K562 (cell line): ENCODE results near the gene TLR6. TPM values are rescaled to one million over a fixed set of nuclear protein-coding genes. Genes with fewer than 3 reads are reported as not detected.

Experiments used
- ATAC-seq: fragments of 200-7000 bp; cut with Tn5 transposase; 3 replicates; pipeline ENCODE4 v1.9.1; 2020; ENCODE audit warnings: moderate library complexity
- BruUV-seq: library from RNA; stranded (reverse); fragments of 400-500 nt; replicated peaks from 2 replicates; lab custom pipeline; 2021; lab: Mats Ljungman, UMichigan
- CTCF ChIA-PET: fragments of 300-600 bp; formaldehyde crosslinking; extraction: SDS; loops from one replicate; lab custom pipeline; 2021; ENCODE audit warnings: low intra/inter-chr PET ratio; lab: Yijun Ruan, JAX
- POLR2A ChIA-PET: fragments of 300-600, 350-650 bp; sonication (Branson Sonifier 250); formaldehyde crosslinking; extraction: SDS; loops from one replicate; lab custom pipeline; 2021; ENCODE audit warnings: antibody characterized with exemption, inconsistent platforms; lab: Yijun Ruan, JAX
- DNase-seq, 4 experiments: peaks; one replicate each; pipeline versions ENCODE4 v3.0.0 to v3.0.0-alpha.2; 2011 to 2018; ENCODE audit warnings: low spot score in 3 of 4, mixed read lengths in 3 of 4; ENCODE audit errors: extremely low read depth in 1 of 4
- FAIRE-seq: peaks from 2 replicates; lab custom pipeline; 2011; peaks lifted over from hg19 to GRCh38; lab: Jason Lieb, UNC
- H2AFZ ChIP-seq: 2 replicates; pipeline ENCODE4 v1.6.0; 2011; ENCODE audit warnings: low read depth, low read length, control low read depth, inconsistent platforms
- H3K27ac ChIP-seq: fragments of 200-600 bp; 3 replicates; pipeline ENCODE4 v1.8.0; 2011; ENCODE audit warnings: low read depth, mild to moderate bottlenecking, control low read depth, inconsistent platforms, low read length, moderate library complexity, mixed read lengths; ENCODE audit errors: extremely low read depth
- H3K27me3 ChIP-seq, 2 experiments: fragments of 300-600 bp in 1 of 2; 2 replicates in 1 of 2; 3 replicates in 1 of 2; pipeline versions ENCODE4 v1.6.0 to v1.8.0; 2011; ENCODE audit warnings: inconsistent platforms in 2 of 2, low read length in 2 of 2, mild to moderate bottlenecking in 1 of 2, mixed read lengths in 1 of 2, moderate library complexity in 1 of 2; ENCODE audit not compliant: control insufficient read depth in 2 of 2, insufficient read depth in 2 of 2
- H3K36me3 ChIP-seq: fragments of 300-600 bp; 3 replicates; pipeline ENCODE4 v1.8.0; 2011; ENCODE audit warnings: mild to moderate bottlenecking, low read length, inconsistent platforms; ENCODE audit not compliant: control insufficient read depth, insufficient read depth
- H3K4me1 ChIP-seq, 2 experiments: fragments of 200-600 bp in 1 of 2; replicated peaks in 1 of 2; 2 replicates in 1 of 2; 3 replicates in 1 of 2; pipeline versions ENCODE4 v1.5.1 to v1.8.0; 2011; ENCODE audit warnings: inconsistent platforms in 2 of 2, low read length in 2 of 2, mild to moderate bottlenecking in 1 of 2, mixed read lengths in 1 of 2, moderate library complexity in 1 of 2; ENCODE audit not compliant: control insufficient read depth in 2 of 2, insufficient read depth in 2 of 2
- H3K4me2 ChIP-seq: 2 replicates; pipeline ENCODE4 v1.6.1; 2011; ENCODE audit warnings: low read length, control low read depth, inconsistent platforms, mixed read lengths; ENCODE audit not compliant: insufficient read depth
- H3K4me3 ChIP-seq: fragments of 200-600 bp; sonication (generic), shearing (Covaris generic); 2 replicates; pipeline ENCODE4 v1.5.1; 2016; ENCODE audit warnings: control low read depth, inconsistent platforms
- H3K79me2 ChIP-seq: fragments of 200-600 bp; 3 replicates; pipeline ENCODE4 v1.8.0; 2011; ENCODE audit warnings: low read length, inconsistent platforms; ENCODE audit not compliant: control insufficient read depth, insufficient read depth
- H3K9ac ChIP-seq, 2 experiments: 2 replicates each; pipeline versions ENCODE4 v1.6.0 to v1.6.1; 2011; ENCODE audit warnings: low read depth in 2 of 2, low read length in 2 of 2, control low read depth in 1 of 2, inconsistent platforms in 1 of 2, mild to moderate bottlenecking in 1 of 2, mixed read lengths in 1 of 2; ENCODE audit not compliant: insufficient read depth in 1 of 2
- H3K9me1 ChIP-seq: one replicate; pipeline ENCODE4 v1.6.0; 2011; ENCODE audit warnings: inconsistent platforms, mild to moderate bottlenecking, low read length, moderate library complexity; ENCODE audit not compliant: control insufficient read depth, insufficient read depth
- H3K9me3 ChIP-seq: replicated peaks from 2 replicates; pipeline ENCODE4 v1.5.1; 2011; ENCODE audit warnings: low read depth, low read length, inconsistent platforms; ENCODE audit not compliant: control insufficient read depth, insufficient read depth
- H4K20me1 ChIP-seq: replicated peaks from 2 replicates; pipeline ENCODE4 v1.6.1; 2011; ENCODE audit warnings: low read length, inconsistent platforms, mixed read lengths; ENCODE audit not compliant: control insufficient read depth, insufficient read depth
- ESRRA ChIP-seq: fragments of 450-650 bp; IDR thresholded peaks from 2 replicates; pipeline ENCODE4 v1.6.1; 2014; ENCODE audit warnings: low read depth, mild to moderate bottlenecking, moderate library complexity, borderline replicate concordance
- HBP1 ChIP-seq: fragments of 450-650 bp; formaldehyde crosslinking; IDR thresholded peaks from 2 replicates; pipeline ENCODE4 v1.4.0; 2022; ENCODE audit warnings: missing genetic modification characterization
- HES1 ChIP-seq: fragments of 450-650 bp; IDR thresholded peaks from 2 replicates; pipeline ENCODE4 v1.6.1; 2016; ENCODE audit warnings: low read depth, mild to moderate bottlenecking, moderate library complexity
- KDM5B ChIP-seq: fragments of 200-600 bp; sonication (generic); IDR thresholded peaks from 2 replicates; pipeline ENCODE4 v1.6.1; 2012; ENCODE audit warnings: low read depth, mild to moderate bottlenecking, moderate library complexity, low read length, control low read depth, inconsistent platforms; ENCODE audit not compliant: insufficient replicate concordance
- MAFG ChIP-seq: fragments of 450-650 bp; conservative IDR thresholded peaks from 2 replicates; pipeline ENCODE4 v1.6.1; 2016; ENCODE audit warnings: missing genetic modification characterization, missing compliant biosample characterization
- NFYB ChIP-seq: IDR thresholded peaks from 2 replicates; pipeline ENCODE4 v1.6.1; 2011; ENCODE audit warnings: mild to moderate bottlenecking, moderate library complexity; ENCODE audit not compliant: insufficient read length; ENCODE audit errors: extremely low read depth
- NR2C1 ChIP-seq, 2 experiments: fragments of 450-650 bp; IDR thresholded peaks; 2 replicates each; pipeline ENCODE4 v1.6.1; 2017; ENCODE audit warnings: mild to moderate bottlenecking in 2 of 2, antibody characterized with exemption in 1 of 2, inconsistent platforms in 1 of 2, missing compliant biosample characterization in 1 of 2, missing genetic modification characterization in 1 of 2
- NRF1 ChIP-seq, 2 experiments: fragments of 450-650 bp; IDR thresholded peaks in 1 of 2; conservative IDR thresholded peaks in 1 of 2; 2 replicates each; pipeline ENCODE4 v1.6.1; 2014; ENCODE audit warnings: mild to moderate bottlenecking in 2 of 2
- PCBP2 ChIP-seq: fragments of 200-400 bp; formaldehyde crosslinking; IDR thresholded peaks from 2 replicates; pipeline ENCODE4 v1.6.1; 2018; ENCODE audit warnings: low read length, low read depth, mild to moderate bottlenecking, moderate library complexity; ENCODE audit not compliant: poor library complexity, severe bottlenecking
- SETDB1 ChIP-seq: IDR thresholded peaks from one replicate; pipeline ENCODE4 v1.6.1; 2012; ENCODE audit warnings: low read length, control low read depth, inconsistent platforms
- TAF9B ChIP-seq: fragments of 450-650 bp; IDR thresholded peaks from 2 replicates; pipeline ENCODE4 v1.6.1; 2018; ENCODE audit warnings: mild to moderate bottlenecking; ENCODE audit not compliant: partially characterized antibody
- ZFP1 ChIP-seq: fragments of 450-650 bp; formaldehyde crosslinking; IDR thresholded peaks from 2 replicates; pipeline ENCODE4 v1.4.0; 2020; ENCODE audit warnings: mild to moderate bottlenecking, mixed read lengths
- ZNF316 ChIP-seq: fragments of 450-650 bp; IDR thresholded peaks from 2 replicates; pipeline ENCODE4 v1.6.1; 2016
- ZSCAN32 ChIP-seq: fragments of 450-650 bp; formaldehyde crosslinking; IDR thresholded peaks from 2 replicates; pipeline ENCODE4 v1.4.0; 2020; ENCODE audit warnings: mild to moderate bottlenecking, moderate library complexity
- WGBS: fragments of 100-300 bp; shearing (Covaris generic); methylation state at CpG from one replicate; pipeline ENCODE4 v1.1.6; 2016; ENCODE audit warnings: low coverage, mixed read lengths; ENCODE audit not compliant: insufficient coverage; ENCODE audit errors: missing lambda C conversion rate; 5-methylcytosine and 5-hydroxymethylcytosine counted together
- in situ Hi-C: fragments of 300-500 bp; cut with MboI; formaldehyde crosslinking; loops from 4 replicates; pipeline ENCODE4 v1.15.0; 2018; ENCODE audit warnings: inconsistent platforms, mixed read lengths
- intact Hi-C: fragments of 100-400 bp; cut with micrococcal nuclease; formaldehyde crosslinking; loops from 2 replicates; pipeline ENCODE4 v1.14.2; 2022
- polyA plus RNA-seq, 8 experiments: library from polyadenylated mRNA; depleted of rRNA in 4 of 8; stranded (reverse) in 5 of 8; unstranded in 3 of 8; fragments of >200 nt; fragmentation: Nextera tagmentation in 2 of 8; fragmentation: Illumina TruSeq in 1 of 8; extraction: Ambion mirVana in 2 of 8; extraction: Trizol in 1 of 8; gene quantifications; 2 replicates each; pipeline versions ENCODE4 v1.2.1 to v1.2.3, GENCODE V29; 2011 to 2014; ENCODE audit warnings: inconsistent platforms in 1 of 8, missing spikeins in 1 of 8
- total RNA-seq, 7 experiments: library from RNA; depleted of rRNA in 6 of 7; stranded (reverse); fragments of >200 nt in 6 of 7; fragmentation: Illumina TruSeq in 2 of 7; extraction: Trizol in 2 of 7; gene quantifications; 2 replicates each; pipeline versions ENCODE4 v1.2.1 to v1.2.3, GENCODE V29; 2011 to 2021; ENCODE audit warnings: low replicate concordance in 1 of 7
- TF ChIP-seq, protein P1 (sequence below): fragments of 250-450 bp; sonication (Bioruptor Pico); IDR thresholded peaks from 2 replicates; pipeline ENCODE4 v1.4.0; 2020; ENCODE audit warnings: borderline replicate concordance
- TF ChIP-seq, protein P2 (sequence below): sonication (generic); formaldehyde crosslinking; IDR thresholded peaks from 2 replicates; pipeline ENCODE4 v1.5.0; 2020; ENCODE audit warnings: missing genetic modification reagents

Gene TLR6
- total and polyA plus RNA-seq, 9 of the 15 experiments (the other 6 are each of a cell fraction or from before 2014, with no cell fraction given): 0.08 to 1.9 (median 0.91) TPM

DNA sequence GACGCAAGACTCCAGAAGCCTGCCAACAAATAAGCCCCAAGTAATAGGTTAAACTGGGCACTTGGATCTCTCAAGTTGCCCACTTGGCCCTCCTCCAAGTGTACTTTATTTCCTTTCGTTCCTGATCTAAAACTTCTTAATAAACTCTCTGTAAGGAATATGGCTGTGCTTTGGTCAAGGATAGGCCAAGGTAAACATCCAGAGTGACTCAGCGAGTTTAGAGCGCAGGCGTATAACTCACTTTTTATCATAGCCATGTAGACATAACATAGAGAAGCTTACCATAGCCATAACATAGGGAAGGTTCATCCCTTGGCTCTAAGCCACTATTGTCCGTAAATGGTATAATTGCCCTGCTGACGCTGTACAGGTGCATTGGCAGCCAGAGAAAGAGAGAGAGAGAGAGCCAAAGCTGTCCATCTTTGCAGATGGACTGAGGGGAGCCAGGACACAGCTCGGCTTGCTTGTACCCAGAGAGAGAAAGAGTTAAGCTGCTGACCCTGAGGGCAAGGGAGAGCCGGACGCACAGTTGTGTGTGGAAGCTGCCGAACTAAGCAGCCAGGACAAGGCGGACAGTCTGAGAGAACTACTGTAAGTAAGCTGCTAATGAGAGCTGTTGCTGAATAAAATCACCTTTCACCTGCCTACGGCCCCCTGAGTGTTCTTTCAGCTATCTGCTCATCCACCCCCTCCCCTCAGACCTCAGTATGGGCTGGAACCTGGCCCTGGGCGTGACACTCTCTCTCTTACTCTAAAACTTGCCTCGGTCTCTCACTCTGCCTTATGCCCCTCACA lies 53.9 kb downstream of the TLR6 start:
- Histone ChIP-seq H2AFZ (no peak overlapping the region), H3K9me1 (no peaks in the 10 kb centered on the region), H3K4me3 (no peak overlapping the region), H3K9me3 (no peaks in the 10 kb centered on the region), H3K27ac (no peak overlapping the region), H3K9ac (no peak overlapping the region), H4K20me1 (no peaks in the 10 kb centered on the region), H3K79me2 (no peaks in the 10 kb centered on the region), H3K4me1 (no peaks in the 10 kb centered on the region), H3K36me3 (no peaks in the 10 kb centered on the region), H3K27me3 (no peaks in the 10 kb centered on the region), H3K4me2 (no peak overlapping the region)
- in situ Hi-C loops: no loop called here
- ChIA-PET POLR2A (interaction anchor here (0.8 to 1.2 kb wide), 2 partner anchors 15 to 29 kb away, joined by 3 read pairs; no protein-coding TSS in a partner anchor), CTCF (no interaction called here)
- DNase-seq (no peak), ATAC-seq (no peak), FAIRE-seq (no peak)
- no TSS peak for BruUV-seq
- intact Hi-C loops: loop anchor here (5.0 kb wide), 1 partner anchor 45 kb away; no protein-coding TSS in a partner anchor
- WGBS: 56% methylated on average over 15 of the region's 15 CpGs
- TF ChIP-seq NFYB: no peak
- TF ChIP-seq, protein P1, sequence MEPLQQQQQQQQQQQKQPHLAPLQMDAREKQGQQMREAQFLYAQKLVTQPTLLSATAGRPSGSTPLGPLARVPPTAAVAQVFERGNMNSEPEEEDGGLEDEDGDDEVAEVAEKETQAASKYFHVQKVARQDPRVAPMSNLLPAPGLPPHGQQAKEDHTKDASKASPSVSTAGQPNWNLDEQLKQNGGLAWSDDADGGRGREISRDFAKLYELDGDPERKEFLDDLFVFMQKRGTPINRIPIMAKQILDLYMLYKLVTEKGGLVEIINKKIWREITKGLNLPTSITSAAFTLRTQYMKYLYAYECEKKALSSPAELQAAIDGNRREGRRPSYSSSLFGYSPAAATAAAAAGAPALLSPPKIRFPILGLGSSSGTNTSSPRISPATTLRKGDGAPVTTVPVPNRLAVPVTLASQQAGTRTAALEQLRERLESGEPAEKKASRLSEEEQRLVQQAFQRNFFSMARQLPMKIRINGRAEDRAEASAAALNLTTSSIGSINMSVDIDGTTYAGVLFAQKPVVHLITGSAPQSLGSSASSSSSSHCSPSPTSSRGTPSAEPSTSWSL (CRISPR knock-in tag): no peak
- no peak for TF ChIP-seq HBP1 (CRISPR knock-in tag)
- TF ChIP-seq SETDB1: no peak
- no peak for TF ChIP-seq ESRRA
- no peak for TF ChIP-seq TAF9B
- no peak for TF ChIP-seq HES1
- no peak for TF ChIP-seq ZSCAN32 (CRISPR knock-in tag)
- TF ChIP-seq NRF1 (conservative IDR thresholded peaks at IDR 0.05 in 1 of 2, IDR thresholded peaks at IDR 0.05 in 1 of 2): no peak
- TF ChIP-seq ZNF316: peak; percentile 34; the same call in 1 of the 2 replicates
- TF ChIP-seq, protein P2, sequence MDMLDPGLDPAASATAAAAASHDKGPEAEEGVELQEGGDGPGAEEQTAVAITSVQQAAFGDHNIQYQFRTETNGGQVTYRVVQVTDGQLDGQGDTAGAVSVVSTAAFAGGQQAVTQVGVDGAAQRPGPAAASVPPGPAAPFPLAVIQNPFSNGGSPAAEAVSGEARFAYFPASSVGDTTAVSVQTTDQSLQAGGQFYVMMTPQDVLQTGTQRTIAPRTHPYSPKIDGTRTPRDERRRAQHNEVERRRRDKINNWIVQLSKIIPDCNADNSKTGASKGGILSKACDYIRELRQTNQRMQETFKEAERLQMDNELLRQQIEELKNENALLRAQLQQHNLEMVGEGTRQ: no peak
- no peak for TF ChIP-seq KDM5B
- no peak for TF ChIP-seq ZFP1 (CRISPR knock-in tag)
- no peak for TF ChIP-seq NR2C1 (IDR thresholded peaks at IDR 0.05)
- peak; percentile 45; the same call in 1 of the 2 replicates for TF ChIP-seq NR2C1 (tag; IDR thresholded peaks at IDR 0.05)
- peak; percentile 59 for TF ChIP-seq MAFG (tag)
- TF ChIP-seq PCBP2: no peak
